Thyroid gland (tissue), 4 donors: Measurements from ENCODE around the gene GALNT4. TPM values are rescaled to one million over a fixed set of nuclear protein-coding genes. Genes with fewer than 3 reads are reported as not detected.

ENCODE experiments used
- DNase-seq, 2 donors: peaks; one replicate each; pipeline ENCODE4 v3.0.0-alpha.2; 2019
- H3K27ac ChIP-seq, 3 donors: fragments of 200-600 bp; sonication (generic); 1 replicate in 2 of 3; 2 replicates in 1 of 3; pipeline ENCODE4 v1.5.1; 2016 to 2019; ENCODE audit warnings: mild to moderate bottlenecking in 1 of 3, moderate library complexity in 1 of 3
- H3K27me3 ChIP-seq: fragments of 200-600 bp; sonication (generic); one replicate; pipeline ENCODE4 v1.5.1; 2019
- H3K36me3 ChIP-seq, 2 donors: fragments of 200-600 bp; sonication (generic); one replicate each; pipeline ENCODE4 v1.5.1; 2016 to 2019
- H3K4me1 ChIP-seq, 2 donors: fragments of 200-600 bp; sonication (generic); one replicate each; pipeline ENCODE4 v1.5.1; 2017 to 2019
- H3K4me3 ChIP-seq, 3 donors: fragments of 200-600 bp; sonication (generic); replicated peaks in 1 of 3; 1 replicate in 2 of 3; 2 replicates in 1 of 3; pipeline ENCODE4 v1.5.1; 2016; ENCODE audit warnings: mild to moderate bottlenecking in 1 of 3
- H3K9me3 ChIP-seq: fragments of 200-600 bp; sonication (generic); one replicate; pipeline ENCODE4 v1.5.1; 2017
- CTCF ChIP-seq, 6 experiments: fragments of 200-600 bp in 3 of 6; fragments of 450-650 bp in 3 of 6; sonication (generic) in 3 of 6; IDR thresholded peaks; one replicate each; pipeline ENCODE4 v1.5.1; 2016 to 2019; ENCODE audit warnings: antibody characterized with exemption in 6 of 6, mild to moderate bottlenecking in 2 of 6, inconsistent platforms in 1 of 6, moderate library complexity in 1 of 6
- POLR2A ChIP-seq, 2 donors: fragments of 450-650 bp; IDR thresholded peaks; one replicate each; pipeline ENCODE4 v1.6.1; 2017; ENCODE audit warnings: antibody characterized with exemption in 2 of 2, mild to moderate bottlenecking in 2 of 2, moderate library complexity in 1 of 2
- WGBS, 2 donors: methylation state at CpG; one replicate each; pipeline ENCODE4 v1.1.5; 2017; 5-methylcytosine and 5-hydroxymethylcytosine counted together
- intact Hi-C: fragments of 100-400 bp; cut with DNase I; formaldehyde crosslinking; loops from one replicate; pipeline ENCODE4 v1.15.1; 2023
- total RNA-seq, 4 donors: library from RNA; depleted of rRNA; stranded (reverse); fragments of >200 nt; gene quantifications; one replicate each; pipeline ENCODE4 v1.2.3, GENCODE V29; 2016

GALNT4 gene
- total RNA-seq, 4 donors from 2014 or later: 7.0 to 11.2 (median 7.3) TPM

GRCh38 chr12:89544022-89544421 lies 19.4 kb upstream of the GALNT4 start:
- intact Hi-C loops: no loop called here
- DNase-seq: no peak
- Histone ChIP-seq H3K9me3 (no peaks in the 10 kb centered on the region), H3K27me3 (no peaks in the 10 kb centered on the region), H3K4me1 (peaks cover 24 to 30% of the 10 kb centered on the region in 2 donors), H3K27ac (peak overlapping the region in 1 of 3 donors; percentile 63), H3K4me3 (no peak overlapping the region), H3K36me3 (no peaks in the 10 kb centered on the region)
- 84 to 100% methylated on average over 1 of the region's 1 CpG for WGBS, 2 donors
- TF ChIP-seq POLR2A (IDR thresholded peaks at IDR 0.05) (no peak), CTCF (IDR thresholded peaks at IDR 0.05) (no peak)

DNA sequence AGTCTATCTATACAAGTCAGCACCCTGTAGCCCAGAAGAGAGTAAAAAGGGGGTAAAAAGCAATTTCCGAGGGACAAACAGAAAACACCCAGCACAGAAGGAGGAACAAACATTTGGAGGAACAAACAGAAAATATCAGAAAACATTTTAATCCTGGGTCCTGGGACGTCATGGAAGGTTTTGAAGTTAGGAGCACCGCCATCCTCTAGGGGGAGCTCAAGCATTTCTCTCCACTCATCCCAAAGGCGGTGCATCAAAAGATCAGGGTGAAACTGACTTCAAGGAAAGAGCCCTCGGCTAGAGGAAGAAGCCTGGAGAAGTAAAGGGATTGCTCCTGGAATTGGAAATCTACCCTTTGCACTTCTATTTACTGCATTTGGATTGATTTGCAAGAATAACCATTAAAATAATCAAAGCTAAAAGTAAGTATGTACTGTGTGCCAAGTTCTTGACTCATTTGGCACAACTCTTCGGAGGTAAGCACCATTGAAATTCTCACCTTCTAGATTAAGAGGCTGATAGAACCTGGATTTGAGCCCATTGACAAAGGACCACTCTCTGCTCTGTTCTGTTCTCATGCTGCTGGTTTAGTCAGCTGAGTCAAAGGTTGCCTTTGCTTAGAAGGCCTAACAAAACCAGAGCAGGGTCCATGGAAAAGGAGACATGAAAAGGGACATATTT lies 18.5 kb upstream of the GALNT4 start:
- H3K4me3 ChIP-seq: no peak overlapping the region
- DNase-seq: peak; percentile 71 to 75

GRCh38 chr12:89542236-89542635 lies 17.6 kb upstream of the GALNT4 start:
- no peak for DNase-seq
- peaks cover 24 to 30% of the 10 kb centered on the region in 2 donors for H3K4me1 ChIP-seq
- no peaks in the 10 kb centered on the region for H3K36me3 ChIP-seq
- H3K9me3 ChIP-seq: no peaks in the 10 kb centered on the region
- no peak overlapping the region for H3K4me3 ChIP-seq
- no peaks in the 10 kb centered on the region for H3K27me3 ChIP-seq
- intact Hi-C loops: no loop called here
- TF ChIP-seq POLR2A (IDR thresholded peaks at IDR 0.05) (no peak), CTCF (IDR thresholded peaks at IDR 0.05) (no peak)
- WGBS, 2 donors: 93 to 94% methylated on average over 2 of the region's 2 CpGs
- H3K27ac ChIP-seq: no peak overlapping the region

More for the DNA sequence above, 18.5 kb upstream of the GALNT4 start:
- Histone ChIP-seq H3K9me3 (no peaks in the 10 kb centered on the region), H3K27ac (peak overlapping the region in 2 of 3 donors; percentile 37 to 63), H3K27me3 (no peaks in the 10 kb centered on the region), H3K36me3 (no peaks in the 10 kb centered on the region), H3K4me1 (peaks cover 24 to 30% of the 10 kb centered on the region in 2 donors)
- TF ChIP-seq POLR2A (IDR thresholded peaks at IDR 0.05) (no peak), CTCF (IDR thresholded peaks at IDR 0.05) (peak; percentile 36 to 90 (median 75))
- intact Hi-C loops: no loop called here
- WGBS, 2 donors: 14 to 18% methylated on average over 6 of the region's 6 CpGs

DNA sequence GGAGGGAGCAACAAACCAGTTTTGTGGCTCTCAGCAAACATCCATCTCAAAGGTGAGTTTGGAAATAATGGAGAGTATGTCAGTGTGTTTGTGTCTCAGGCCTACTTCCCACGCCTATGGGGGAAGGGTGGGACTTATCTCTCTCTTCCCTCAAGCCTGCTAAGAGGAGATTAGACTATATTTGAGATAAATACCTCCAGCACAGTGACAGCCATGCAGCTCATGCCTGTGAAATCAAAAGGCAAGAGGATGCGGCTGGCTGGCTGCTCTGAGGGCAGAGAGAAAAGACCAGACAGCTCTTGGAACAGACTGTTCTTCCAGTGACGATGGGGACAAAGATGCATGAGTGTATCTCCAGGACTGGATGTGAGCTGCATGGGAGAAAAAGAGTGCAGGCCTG lies 16.0 kb upstream of the GALNT4 start:
- WGBS, 2 donors: 81 to 94% methylated on average over 3 of the region's 3 CpGs
- no peak overlapping the region for H3K4me3 ChIP-seq
- no peaks in the 10 kb centered on the region for H3K9me3 ChIP-seq
- peaks cover 23 to 30% of the 10 kb centered on the region in 2 donors for H3K4me1 ChIP-seq
- intact Hi-C loops: no loop called here
- no peak overlapping the region for H3K27ac ChIP-seq
- TF ChIP-seq POLR2A (IDR thresholded peaks at IDR 0.05) (no peak), CTCF (IDR thresholded peaks at IDR 0.05) (no peak)
- no peaks in the 10 kb centered on the region for H3K36me3 ChIP-seq
- no peak for DNase-seq
- H3K27me3 ChIP-seq: no peaks in the 10 kb centered on the region

GRCh38 chr12:89539426-89540223 lies 15.0 kb upstream of the GALNT4 start:
- intact Hi-C loops: no loop called here
- Histone ChIP-seq H3K27me3 (no peaks in the 10 kb centered on the region), H3K9me3 (no peaks in the 10 kb centered on the region), H3K36me3 (no peaks in the 10 kb centered on the region), H3K4me3 (no peak overlapping the region), H3K27ac (no peak overlapping the region), H3K4me1 (peaks cover 13 to 20% of the 10 kb centered on the region in 2 donors)
- no peak for TF ChIP-seq POLR2A (IDR thresholded peaks at IDR 0.05)
- TF ChIP-seq CTCF (IDR thresholded peaks at IDR 0.05): no peak
- 85 to 88% methylated on average over 5 of the region's 5 CpGs for WGBS, 2 donors
- no peak for DNase-seq
